ENCODE measurements around the gene MC5R. TPM values are rescaled to one million over a fixed set of nuclear protein-coding genes. Genes with fewer than 3 reads are reported as not detected.

MC5R gene
- total RNA-seq, 1 donor from 2014 or later: 0.57 TPM

DNA sequence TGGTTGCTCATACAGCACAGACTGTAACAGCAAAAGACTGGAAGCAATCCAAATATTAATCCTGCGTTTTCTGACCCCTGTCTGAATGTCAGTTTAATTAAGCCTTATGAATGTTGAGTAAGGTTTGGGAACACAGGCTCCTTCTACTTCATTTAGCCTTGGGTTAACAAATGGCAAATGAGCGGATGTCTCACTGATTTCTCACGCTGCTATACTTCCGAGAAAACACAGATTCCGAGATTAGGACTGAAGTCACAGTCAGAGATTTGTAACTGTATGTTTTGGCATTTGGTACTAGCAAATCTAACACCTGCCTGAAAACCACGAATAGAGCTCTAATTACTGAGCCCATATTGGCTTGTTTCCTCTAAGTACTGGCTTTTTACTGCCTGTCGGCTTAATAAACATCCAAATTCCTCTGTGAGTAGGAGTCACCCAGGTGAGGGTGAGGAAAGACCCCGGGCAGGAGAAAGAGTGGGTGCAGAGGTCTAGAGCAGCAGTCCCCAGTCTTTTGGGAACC, 10.6 kb downstream of the MC5R start:
- H3K36me3 Mint-ChIP-seq (ENCODE audit: low read depth, unreplicated experiment): no peaks in the 10 kb centered on the region

DNA sequence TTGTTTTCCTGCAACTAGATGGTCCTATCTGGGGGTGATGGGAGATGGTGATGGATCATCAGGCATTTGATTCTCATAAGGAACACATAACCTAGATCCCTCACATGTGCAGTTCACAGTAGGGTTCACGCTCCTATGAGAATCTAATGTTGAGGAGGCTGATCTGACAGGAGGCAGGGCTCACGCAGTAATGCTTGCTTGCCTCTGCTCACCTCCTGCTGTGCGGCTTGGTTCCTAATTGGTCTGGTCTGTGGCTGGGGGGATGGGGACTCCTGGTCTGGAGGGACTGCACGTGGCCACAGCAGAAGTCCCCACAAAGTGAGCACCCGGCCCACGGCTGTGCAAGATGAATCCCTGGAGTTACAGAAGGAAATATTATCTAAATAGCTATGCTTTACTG, 11.3 kb downstream of the MC5R start:
- Histone ChIP-seq H3K4me1 (ENCODE audit: insufficient read depth, low read length) (no peaks in the 10 kb centered on the region), H3K9ac (ENCODE audit: low read length) (no peak overlapping the region), H3K79me2 (ENCODE audit: insufficient read depth, low read length) (no peaks in the 10 kb centered on the region), H3K4me3 (ENCODE audit: insufficient read depth, low read depth, low read length) (no peak overlapping the region), H4K20me1 (ENCODE audit: insufficient read depth, low read length) (no peaks in the 10 kb centered on the region), H3K9me3 (ENCODE audit: insufficient read depth, low read depth, low read length) (no peaks in the 10 kb centered on the region), H3K4me2 (ENCODE audit: low read length) (no peak overlapping the region), H3K27me3 (ENCODE audit: insufficient read depth, low read length) (no peaks in the 10 kb centered on the region), H3K36me3 (ENCODE audit: insufficient read depth, low read length) (no peaks in the 10 kb centered on the region), H2AFZ (ENCODE audit: low read depth, low read length) (no peak overlapping the region), H3K27ac (ENCODE audit: low read depth, low read length) (no peak overlapping the region)
- H3K9me3 Mint-ChIP-seq (ENCODE audit: unreplicated experiment): peaks cover 2% of the 10 kb centered on the region
- no peak overlapping the region for H3K27ac Mint-ChIP-seq (ENCODE audit: unreplicated experiment)
- no peaks in the 10 kb centered on the region for H3K4me1 Mint-ChIP-seq (ENCODE audit: low read depth, unreplicated experiment)
- no peak for TF ChIP-seq EZH2 (IDR thresholded peaks at IDR 0.05; ENCODE audit: insufficient read depth, low read length)
- TF ChIP-seq, protein P1, sequence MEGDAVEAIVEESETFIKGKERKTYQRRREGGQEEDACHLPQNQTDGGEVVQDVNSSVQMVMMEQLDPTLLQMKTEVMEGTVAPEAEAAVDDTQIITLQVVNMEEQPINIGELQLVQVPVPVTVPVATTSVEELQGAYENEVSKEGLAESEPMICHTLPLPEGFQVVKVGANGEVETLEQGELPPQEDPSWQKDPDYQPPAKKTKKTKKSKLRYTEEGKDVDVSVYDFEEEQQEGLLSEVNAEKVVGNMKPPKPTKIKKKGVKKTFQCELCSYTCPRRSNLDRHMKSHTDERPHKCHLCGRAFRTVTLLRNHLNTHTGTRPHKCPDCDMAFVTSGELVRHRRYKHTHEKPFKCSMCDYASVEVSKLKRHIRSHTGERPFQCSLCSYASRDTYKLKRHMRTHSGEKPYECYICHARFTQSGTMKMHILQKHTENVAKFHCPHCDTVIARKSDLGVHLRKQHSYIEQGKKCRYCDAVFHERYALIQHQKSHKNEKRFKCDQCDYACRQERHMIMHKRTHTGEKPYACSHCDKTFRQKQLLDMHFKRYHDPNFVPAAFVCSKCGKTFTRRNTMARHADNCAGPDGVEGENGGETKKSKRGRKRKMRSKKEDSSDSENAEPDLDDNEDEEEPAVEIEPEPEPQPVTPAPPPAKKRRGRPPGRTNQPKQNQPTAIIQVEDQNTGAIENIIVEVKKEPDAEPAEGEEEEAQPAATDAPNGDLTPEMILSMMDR (IDR thresholded peaks at IDR 0.05; ENCODE audit: insufficient read depth, low read depth, low read length): no peak
- no peak overlapping the region for H3K4me3 Mint-ChIP-seq (ENCODE audit: unreplicated experiment)
- H3K36me3 Mint-ChIP-seq (ENCODE audit: low read depth, unreplicated experiment): no peaks in the 10 kb centered on the region
- no peak for DNase-seq (ENCODE audit: low read depth)
- H3K27me3 Mint-ChIP-seq (ENCODE audit: low read depth, unreplicated experiment): peaks cover 14% of the 10 kb centered on the region
- no peak for FAIRE-seq

More for the DNA sequence above, 10.6 kb downstream of the MC5R start:
- Histone ChIP-seq H3K4me1 (ENCODE audit: insufficient read depth, low read length) (no peaks in the 10 kb centered on the region), H3K4me2 (ENCODE audit: low read length) (no peak overlapping the region), H3K36me3 (ENCODE audit: insufficient read depth, low read length) (no peaks in the 10 kb centered on the region), H3K4me3 (ENCODE audit: insufficient read depth, low read depth, low read length) (no peak overlapping the region), H2AFZ (ENCODE audit: low read depth, low read length) (no peak overlapping the region), H3K9me3 (ENCODE audit: insufficient read depth, low read depth, low read length) (no peaks in the 10 kb centered on the region), H3K9ac (ENCODE audit: low read length) (no peak overlapping the region), H3K27me3 (ENCODE audit: insufficient read depth, low read length) (no peaks in the 10 kb centered on the region), H4K20me1 (ENCODE audit: insufficient read depth, low read length) (no peaks in the 10 kb centered on the region), H3K27ac (ENCODE audit: low read depth, low read length) (no peak overlapping the region), H3K79me2 (ENCODE audit: insufficient read depth, low read length) (no peaks in the 10 kb centered on the region)
- Mint-ChIP-seq H3K27me3 (ENCODE audit: low read depth, unreplicated experiment) (peaks cover 14% of the 10 kb centered on the region), H3K4me1 (ENCODE audit: low read depth, unreplicated experiment) (no peaks in the 10 kb centered on the region), H3K27ac (ENCODE audit: unreplicated experiment) (no peak overlapping the region), H3K4me3 (ENCODE audit: unreplicated experiment) (no peak overlapping the region), H3K9me3 (ENCODE audit: unreplicated experiment) (peaks cover 2% of the 10 kb centered on the region)
- FAIRE-seq (no peak), DNase-seq (ENCODE audit: low read depth) (no peak)
- no peak for TF ChIP-seq EZH2 (IDR thresholded peaks at IDR 0.05; ENCODE audit: insufficient read depth, low read length)
- TF ChIP-seq, protein P1 (IDR thresholded peaks at IDR 0.05; ENCODE audit: insufficient read depth, low read depth, low read length): no peak

DNA sequence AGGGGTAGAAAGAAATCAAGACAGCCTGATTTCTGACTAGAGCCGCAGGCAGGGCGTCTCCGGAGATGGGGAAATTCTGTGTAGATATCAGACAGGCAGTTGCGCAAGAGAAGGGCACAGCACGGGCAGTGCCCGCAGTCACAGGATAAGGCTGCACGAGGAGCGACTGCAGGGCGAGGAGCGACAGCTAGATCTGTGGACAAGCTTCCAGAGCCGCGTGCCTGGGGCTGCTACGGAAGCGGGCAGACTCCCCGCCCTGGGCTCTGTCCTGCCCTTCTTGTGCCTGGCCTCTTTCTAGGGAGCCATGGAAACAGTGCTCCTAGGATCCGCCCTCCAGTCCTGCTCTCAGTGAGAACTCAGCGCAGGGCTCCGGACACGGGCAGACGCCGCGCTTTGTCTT, 12.6 kb downstream of the MC5R start:
- no peaks in the 10 kb centered on the region for H3K9me3 ChIP-seq (ENCODE audit: insufficient read depth, low read depth, low read length)
- no peak overlapping the region for H2AFZ ChIP-seq (ENCODE audit: low read depth, low read length)
- H3K4me1 ChIP-seq (ENCODE audit: insufficient read depth, low read length): no peaks in the 10 kb centered on the region
- no peak overlapping the region for H3K9ac ChIP-seq (ENCODE audit: low read length)
- TF ChIP-seq, protein P1 (IDR thresholded peaks at IDR 0.05; ENCODE audit: insufficient read depth, low read depth, low read length): no peak
- no peak for TF ChIP-seq EZH2 (IDR thresholded peaks at IDR 0.05; ENCODE audit: insufficient read depth, low read length)
- H3K4me1 Mint-ChIP-seq (ENCODE audit: low read depth, unreplicated experiment): no peaks in the 10 kb centered on the region
- no peak overlapping the region for H3K4me2 ChIP-seq (ENCODE audit: low read length)
- peaks cover 7% of the 10 kb centered on the region for H3K27me3 Mint-ChIP-seq (ENCODE audit: low read depth, unreplicated experiment)
- no peak overlapping the region for H3K4me3 ChIP-seq (ENCODE audit: insufficient read depth, low read depth, low read length)
- H3K27ac ChIP-seq (ENCODE audit: low read depth, low read length): no peak overlapping the region
- DNase-seq (ENCODE audit: low read depth): no peak
- no peak for FAIRE-seq
- H3K79me2 ChIP-seq (ENCODE audit: insufficient read depth, low read length): no peaks in the 10 kb centered on the region
- no peaks in the 10 kb centered on the region for H3K36me3 Mint-ChIP-seq (ENCODE audit: low read depth, unreplicated experiment)
- no peak overlapping the region for H3K27ac Mint-ChIP-seq (ENCODE audit: unreplicated experiment)
- no peaks in the 10 kb centered on the region for H4K20me1 ChIP-seq (ENCODE audit: insufficient read depth, low read length)
- H3K4me3 Mint-ChIP-seq (ENCODE audit: unreplicated experiment): no peak overlapping the region
- H3K36me3 ChIP-seq (ENCODE audit: insufficient read depth, low read length): no peaks in the 10 kb centered on the region
- H3K27me3 ChIP-seq (ENCODE audit: insufficient read depth, low read length): no peaks in the 10 kb centered on the region
- peaks cover 2% of the 10 kb centered on the region for H3K9me3 Mint-ChIP-seq (ENCODE audit: unreplicated experiment)

Data from astrocyte (in vitro differentiated cells and primary cell).